Measurements from ENCODE around the gene PCDH10. TPM values are rescaled to one million over a fixed set of nuclear protein-coding genes. Genes with fewer than 3 reads are reported as not detected.
A peak's percentile ranks its signal among the peaks of the same experiment; 100 is the strongest.

Gene PCDH10
- total RNA-seq, 1 experiment from 2014 or later = not detected

DNA sequence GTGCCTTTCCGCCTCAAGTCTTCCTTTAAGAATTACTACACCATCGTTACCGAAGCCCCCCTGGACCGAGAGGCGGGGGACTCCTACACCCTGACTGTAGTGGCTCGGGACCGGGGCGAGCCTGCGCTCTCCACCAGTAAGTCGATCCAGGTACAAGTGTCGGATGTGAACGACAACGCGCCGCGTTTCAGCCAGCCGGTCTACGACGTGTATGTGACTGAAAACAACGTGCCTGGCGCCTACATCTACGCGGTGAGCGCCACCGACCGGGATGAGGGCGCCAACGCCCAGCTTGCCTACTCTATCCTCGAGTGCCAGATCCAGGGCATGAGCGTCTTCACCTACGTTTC, 2.2 kb downstream of the PCDH10 start:
- H3K27ac Mint-ChIP-seq (ENCODE audit: unreplicated experiment) = no peak overlapping the region
- H3K4me1 Mint-ChIP-seq (ENCODE audit: low read depth, unreplicated experiment) = peaks cover 7% of the 10 kb centered on the region
- H3K36me3 Mint-ChIP-seq (ENCODE audit: insufficient read depth, unreplicated experiment) = peaks cover 5% of the 10 kb centered on the region
- intact Hi-C loops (cut with micrococcal nuclease; ENCODE audit: unreplicated experiment) = loop anchor here (5.0 kb wide), 1 partner anchor 331 kb away; no protein-coding TSS in a partner anchor
- DNase-seq = no peak
- CTCF ChIA-PET = no interaction called here
- no peaks in the 10 kb centered on the region for H3K27me3 Mint-ChIP-seq (ENCODE audit: unreplicated experiment)
- TF ChIP-seq CTCF (IDR thresholded peaks at IDR 0.05; ENCODE audit: unreplicated experiment) = no peak
- no TSS peak for BruUV-seq (replicated peaks)
- peaks cover 7% of the 10 kb centered on the region for H3K9me3 Mint-ChIP-seq (ENCODE audit: low read depth, unreplicated experiment)
- H3K4me3 Mint-ChIP-seq (ENCODE audit: low read depth, unreplicated experiment) = no peak overlapping the region

DNA sequence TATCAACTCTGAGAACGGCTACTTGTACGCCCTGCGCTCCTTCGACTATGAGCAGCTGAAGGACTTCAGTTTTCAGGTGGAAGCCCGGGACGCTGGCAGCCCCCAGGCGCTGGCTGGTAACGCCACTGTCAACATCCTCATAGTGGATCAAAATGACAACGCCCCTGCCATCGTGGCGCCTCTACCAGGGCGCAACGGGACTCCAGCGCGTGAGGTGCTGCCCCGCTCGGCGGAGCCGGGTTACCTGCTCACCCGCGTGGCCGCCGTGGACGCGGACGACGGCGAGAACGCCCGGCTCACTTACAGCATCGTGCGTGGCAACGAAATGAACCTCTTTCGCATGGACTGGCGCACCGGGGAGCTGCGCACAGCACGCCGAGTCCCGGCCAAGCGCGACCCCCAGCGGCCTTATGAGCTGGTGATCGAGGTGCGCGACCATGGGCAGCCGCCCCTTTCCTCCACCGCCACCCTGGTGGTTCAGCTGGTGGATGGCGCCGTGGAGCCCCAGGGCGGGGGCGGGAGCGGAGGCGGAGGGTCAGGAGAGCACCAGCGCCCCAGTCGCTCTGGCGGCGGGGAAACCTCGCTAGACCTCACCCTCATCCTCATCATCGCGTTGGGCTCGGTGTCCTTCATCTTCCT, 2.7 kb downstream of the PCDH10 start:
- DNase-seq = no peak
- intact Hi-C loops (cut with micrococcal nuclease; ENCODE audit: unreplicated experiment) = loop anchor here (5.0 kb wide), 1 partner anchor 330 kb away; no protein-coding TSS in a partner anchor
- CTCF ChIA-PET = no interaction called here
- Mint-ChIP-seq H3K9me3 (ENCODE audit: low read depth, unreplicated experiment) (peaks cover 7% of the 10 kb centered on the region), H3K36me3 (ENCODE audit: insufficient read depth, unreplicated experiment) (peaks cover 5% of the 10 kb centered on the region), H3K27me3 (ENCODE audit: unreplicated experiment) (no peaks in the 10 kb centered on the region), H3K4me3 (ENCODE audit: low read depth, unreplicated experiment) (no peak overlapping the region), H3K27ac (ENCODE audit: unreplicated experiment) (no peak overlapping the region), H3K4me1 (ENCODE audit: low read depth, unreplicated experiment) (peaks cover 7% of the 10 kb centered on the region)
- TF ChIP-seq CTCF (IDR thresholded peaks at IDR 0.05; ENCODE audit: unreplicated experiment) = no peak
- BruUV-seq (replicated peaks) = no TSS peak

- H3K9me3 Mint-ChIP-seq (ENCODE audit: low read depth, unreplicated experiment) = peaks cover 7% of the 10 kb centered on the region
- peak overlapping the region; percentile 64 for H3K4me3 Mint-ChIP-seq (ENCODE audit: low read depth, unreplicated experiment)
- no TSS peak for BruUV-seq (replicated peaks)
- DNase-seq = no peak
- H3K36me3 Mint-ChIP-seq (ENCODE audit: insufficient read depth, unreplicated experiment) = peaks cover 5% of the 10 kb centered on the region
- TF ChIP-seq CTCF (IDR thresholded peaks at IDR 0.05; ENCODE audit: unreplicated experiment) = no peak
- no peaks in the 10 kb centered on the region for H3K27me3 Mint-ChIP-seq (ENCODE audit: unreplicated experiment)
- H3K27ac Mint-ChIP-seq (ENCODE audit: unreplicated experiment) = no peak overlapping the region
- intact Hi-C loops (cut with micrococcal nuclease; ENCODE audit: unreplicated experiment) = loop anchor here (5.0 kb wide), 1 partner anchor 330 kb away; no protein-coding TSS in a partner anchor
- CTCF ChIA-PET = no interaction called here
- peaks cover 7% of the 10 kb centered on the region for H3K4me1 Mint-ChIP-seq (ENCODE audit: low read depth, unreplicated experiment)
Measured at GRCh38 chr4:133152330-133152821, 3.3 kb downstream of the PCDH10 start.

GRCh38 chr4:133152831-133153481, 3.9 kb downstream of the PCDH10 start:
- no peaks in the 10 kb centered on the region for H3K27me3 Mint-ChIP-seq (ENCODE audit: unreplicated experiment)
- peaks cover 5% of the 10 kb centered on the region for H3K36me3 Mint-ChIP-seq (ENCODE audit: insufficient read depth, unreplicated experiment)
- H3K9me3 Mint-ChIP-seq (ENCODE audit: low read depth, unreplicated experiment) = peaks cover 7% of the 10 kb centered on the region
- no TSS peak for BruUV-seq (replicated peaks)
- H3K4me1 Mint-ChIP-seq (ENCODE audit: low read depth, unreplicated experiment) = peaks cover 7% of the 10 kb centered on the region
- H3K4me3 Mint-ChIP-seq (ENCODE audit: low read depth, unreplicated experiment) = peak overlapping the region; percentile 64
- CTCF ChIA-PET = no interaction called here
- no peak for DNase-seq
- intact Hi-C loops (cut with micrococcal nuclease; ENCODE audit: unreplicated experiment) = loop anchor here (5.0 kb wide), 1 partner anchor 329 kb away; no protein-coding TSS in a partner anchor
- TF ChIP-seq CTCF (IDR thresholded peaks at IDR 0.05; ENCODE audit: unreplicated experiment) = no peak
- no peak overlapping the region for H3K27ac Mint-ChIP-seq (ENCODE audit: unreplicated experiment)

Measured in Calu3 (cell line).